Measurements from ENCODE around the gene ABO.
"Not testable (repeated sequence)": the region's sequence is repeated elsewhere in the genome, so short reads cannot be mapped to it uniquely, and the experiment has no call there.

The ABO gene

GRCh38 chr9:133268335-133269056, 6.5 kb downstream of the ABO start:
- DNase-seq (ENCODE audit: low read depth, low spot score) = no peak
- H3K27ac ChIP-seq = no peak overlapping the region

- no peak for DNase-seq (ENCODE audit: low read depth, low spot score)
- no peak overlapping the region for H3K27ac ChIP-seq
Observed at GRCh38 chr9:133264235-133264764, 10.7 kb downstream of the ABO start.

- DNase-seq (ENCODE audit: low read depth, low spot score) = no peak
- H3K27ac ChIP-seq = no peak overlapping the region
Observed at GRCh38 chr9:133263557-133263956, 11.4 kb downstream of the ABO start.

- no peak for DNase-seq (ENCODE audit: low read depth, low spot score)
- no peak overlapping the region for H3K27ac ChIP-seq
Observed at GRCh38 chr9:133262226-133262625, 12.8 kb downstream of the ABO start.

GRCh38 chr9:133261753-133262120, 13.3 kb downstream of the ABO start:
- DNase-seq (ENCODE audit: low read depth, low spot score) = no peak
- H3K27ac ChIP-seq = no peak overlapping the region

- H3K27ac ChIP-seq = no peak overlapping the region
- DNase-seq (ENCODE audit: low read depth, low spot score) = no peak
Observed at GRCh38 chr9:133261103-133261752, 13.8 kb downstream of the ABO start.

- no peak overlapping the region for H3K27ac ChIP-seq
- DNase-seq (ENCODE audit: low read depth, low spot score) = no peak
Observed at GRCh38 chr9:133260334-133261102, 14.5 kb downstream of the ABO start.

GRCh38 chr9:133258061-133259015, 16.7 kb downstream of the ABO start:
- H3K27ac ChIP-seq = no peak overlapping the region
- DNase-seq (ENCODE audit: low read depth, low spot score) = no peak

- no peak for DNase-seq (ENCODE audit: low read depth, low spot score)
Observed at GRCh38 chr9:133257465-133257956, 17.5 kb downstream of the ABO start.

GRCh38 chr9:133256686-133257091, 18.3 kb downstream of the ABO start:
- H3K27ac ChIP-seq = no peak overlapping the region

More at GRCh38 chr9:133257465-133257956, 17.5 kb downstream of the ABO start:
- H3K27ac ChIP-seq = no peak overlapping the region

GRCh38 chr9:133256136-133256461, 18.9 kb downstream of the ABO start:
- H3K27ac ChIP-seq = no peak overlapping the region
- no peak for DNase-seq (ENCODE audit: low read depth, low spot score)

More at GRCh38 chr9:133256686-133257091, 18.3 kb downstream of the ABO start:
- DNase-seq (ENCODE audit: low read depth, low spot score) = no peak

- no peak for DNase-seq (ENCODE audit: low read depth, low spot score)
- H3K27ac ChIP-seq = no peak overlapping the region
Observed at GRCh38 chr9:133255371-133256135, 19.4 kb downstream of the ABO start.

- no peak for DNase-seq (ENCODE audit: low read depth, low spot score)
- no peak overlapping the region for H3K27ac ChIP-seq
Observed at GRCh38 chr9:133254471-133254870, 20.5 kb downstream of the ABO start.

- no peak for DNase-seq (ENCODE audit: low read depth, low spot score)
Observed at GRCh38 chr9:133253268-133253667, 21.7 kb downstream of the ABO start.

GRCh38 chr9:133252301-133253020, 22.5 kb downstream of the ABO start:
- DNase-seq (ENCODE audit: low read depth, low spot score) = no peak
- peak overlapping the region; percentile 23 for H3K27ac ChIP-seq

More at GRCh38 chr9:133253268-133253667, 21.7 kb downstream of the ABO start:
- no peak overlapping the region for H3K27ac ChIP-seq

- DNase-seq (ENCODE audit: low read depth, low spot score) = no peak
- H3K27ac ChIP-seq = peak overlapping the region; percentile 23
Observed at GRCh38 chr9:133251773-133252172, 23.2 kb downstream of the ABO start.

GRCh38 chr9:133251221-133251620, 23.8 kb downstream of the ABO start:
- DNase-seq (ENCODE audit: low read depth, low spot score) = not testable (repeated sequence)
- peak overlapping the region; percentile 23 for H3K27ac ChIP-seq

GRCh38 chr9:133250741-133251170, 24.2 kb downstream of the ABO start:
- DNase-seq (ENCODE audit: low read depth, low spot score) = no peak
- H3K27ac ChIP-seq = peak overlapping the region; percentile 23

Data from epithelial cell of prostate (primary cell).